ENCODE measurements around the gene CCDC192.

- TF ChIP-seq, protein P1, sequence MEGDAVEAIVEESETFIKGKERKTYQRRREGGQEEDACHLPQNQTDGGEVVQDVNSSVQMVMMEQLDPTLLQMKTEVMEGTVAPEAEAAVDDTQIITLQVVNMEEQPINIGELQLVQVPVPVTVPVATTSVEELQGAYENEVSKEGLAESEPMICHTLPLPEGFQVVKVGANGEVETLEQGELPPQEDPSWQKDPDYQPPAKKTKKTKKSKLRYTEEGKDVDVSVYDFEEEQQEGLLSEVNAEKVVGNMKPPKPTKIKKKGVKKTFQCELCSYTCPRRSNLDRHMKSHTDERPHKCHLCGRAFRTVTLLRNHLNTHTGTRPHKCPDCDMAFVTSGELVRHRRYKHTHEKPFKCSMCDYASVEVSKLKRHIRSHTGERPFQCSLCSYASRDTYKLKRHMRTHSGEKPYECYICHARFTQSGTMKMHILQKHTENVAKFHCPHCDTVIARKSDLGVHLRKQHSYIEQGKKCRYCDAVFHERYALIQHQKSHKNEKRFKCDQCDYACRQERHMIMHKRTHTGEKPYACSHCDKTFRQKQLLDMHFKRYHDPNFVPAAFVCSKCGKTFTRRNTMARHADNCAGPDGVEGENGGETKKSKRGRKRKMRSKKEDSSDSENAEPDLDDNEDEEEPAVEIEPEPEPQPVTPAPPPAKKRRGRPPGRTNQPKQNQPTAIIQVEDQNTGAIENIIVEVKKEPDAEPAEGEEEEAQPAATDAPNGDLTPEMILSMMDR (conservative IDR thresholded peaks at IDR 0.05), result peak; percentile 37
- no peak for TF ChIP-seq ZFX (IDR thresholded peaks at IDR 0.05)
Observed at GRCh38 chr5:127754706-127755105, 51.5 kb downstream of the CCDC192 start.
